HEK293 (cell line): Measurements from ENCODE around the gene BET1.

Experiments
- EGR2 ChIP-seq: fragments of 450-650 bp; formaldehyde crosslinking; IDR thresholded peaks from 2 replicates; pipeline ENCODE4 v1.5.1; 2016; ENCODE audit warnings: low read depth, missing biosample characterization, missing genetic modification characterization
- GLI2 ChIP-seq: fragments of 450-650 bp; formaldehyde crosslinking; IDR thresholded peaks from 2 replicates; pipeline ENCODE4; 2017; ENCODE audit warnings: missing biosample characterization, missing genetic modification characterization, low read depth, borderline replicate concordance
- GLIS1 ChIP-seq: fragments of 450-650 bp; formaldehyde crosslinking; IDR thresholded peaks from 2 replicates; pipeline ENCODE4 v1.5.1; 2016; ENCODE audit warnings: missing biosample characterization, missing genetic modification characterization
- PATZ1 ChIP-seq: fragments of 450-650 bp; formaldehyde crosslinking; IDR thresholded peaks from 2 replicates; pipeline ENCODE4 v1.5.1; 2016; ENCODE audit warnings: missing biosample characterization, missing genetic modification characterization
- SP7 ChIP-seq: fragments of 450-650 bp; formaldehyde crosslinking; IDR thresholded peaks from 2 replicates; pipeline ENCODE4 v1.5.1; 2016; ENCODE audit warnings: missing biosample characterization, missing genetic modification characterization
- ZBTB26 ChIP-seq: fragments of 450-650 bp; formaldehyde crosslinking; optimal IDR thresholded peaks from 2 replicates; pipeline ENCODE3; 2016; ENCODE audit warnings: missing biosample characterization, mild to moderate bottlenecking, missing genetic modification characterization
- ZBTB48 ChIP-seq: fragments of 450-650 bp; formaldehyde crosslinking; IDR thresholded peaks from 2 replicates; pipeline ENCODE4 v1.5.1; 2016; ENCODE audit warnings: missing biosample characterization, missing genetic modification characterization
- ZBTB8A ChIP-seq: fragments of 450-650 bp; formaldehyde crosslinking; IDR thresholded peaks from 2 replicates; pipeline ENCODE4 v1.5.1; 2016; ENCODE audit warnings: missing biosample characterization, missing genetic modification characterization
- ZEB2 ChIP-seq: fragments of 450-650 bp; formaldehyde crosslinking; IDR thresholded peaks from 2 replicates; pipeline ENCODE4 v1.5.1; 2016; ENCODE audit warnings: missing biosample characterization, missing genetic modification characterization
- ZFP37 ChIP-seq: fragments of 450-650 bp; formaldehyde crosslinking; IDR thresholded peaks from 2 replicates; pipeline ENCODE4 v1.5.1; 2016; ENCODE audit warnings: missing biosample characterization, missing genetic modification characterization
- ZNF2 ChIP-seq: fragments of 450-650 bp; formaldehyde crosslinking; IDR thresholded peaks from 2 replicates; pipeline ENCODE4 v1.5.1; 2016; ENCODE audit warnings: missing biosample characterization, missing genetic modification characterization
- ZNF214 ChIP-seq: fragments of 450-650 bp; formaldehyde crosslinking; IDR thresholded peaks from 2 replicates; pipeline ENCODE4 v1.5.1; 2017; ENCODE audit warnings: missing biosample characterization, mild to moderate bottlenecking, missing genetic modification characterization, borderline replicate concordance
- ZNF23 ChIP-seq: fragments of 450-650 bp; formaldehyde crosslinking; IDR thresholded peaks from 2 replicates; pipeline ENCODE4 v1.5.1; 2016; ENCODE audit warnings: missing biosample characterization, missing genetic modification characterization, borderline replicate concordance
- ZNF24 ChIP-seq: fragments of 450-650 bp; formaldehyde crosslinking; IDR thresholded peaks from 2 replicates; pipeline ENCODE4 v1.5.1; 2016; ENCODE audit warnings: missing biosample characterization, missing genetic modification characterization
- ZNF248 ChIP-seq: fragments of 450-650 bp; formaldehyde crosslinking; IDR thresholded peaks from 2 replicates; pipeline ENCODE4 v1.5.1; 2017; ENCODE audit warnings: missing biosample characterization, missing genetic modification characterization
- ZNF266 ChIP-seq: fragments of 450-650 bp; formaldehyde crosslinking; IDR thresholded peaks from 2 replicates; pipeline ENCODE4 v1.5.1; 2016; ENCODE audit warnings: missing biosample characterization, missing genetic modification characterization, low read depth
- ZNF292 ChIP-seq: fragments of 450-650 bp; formaldehyde crosslinking; IDR thresholded peaks from 2 replicates; pipeline ENCODE4 v1.5.1; 2016; ENCODE audit warnings: low read depth, missing biosample characterization, missing genetic modification characterization, borderline replicate concordance
- ZNF362 ChIP-seq: fragments of 450-650 bp; formaldehyde crosslinking; IDR thresholded peaks from 2 replicates; pipeline ENCODE4 v1.5.1; 2016; ENCODE audit warnings: missing biosample characterization, missing genetic modification characterization
- ZNF37A ChIP-seq: fragments of 450-650 bp; IDR thresholded peaks from 2 replicates; pipeline ENCODE4 v1.5.1; 2018; ENCODE audit warnings: missing biosample characterization, missing genetic modification characterization
- ZNF398 ChIP-seq: fragments of 450-650 bp; formaldehyde crosslinking; IDR thresholded peaks from 2 replicates; pipeline ENCODE4 v1.5.1; 2017; ENCODE audit warnings: missing biosample characterization, missing genetic modification characterization
- ZNF488 ChIP-seq: fragments of 450-650 bp; formaldehyde crosslinking; IDR thresholded peaks from 2 replicates; pipeline ENCODE4 v1.5.1; 2016; ENCODE audit warnings: missing biosample characterization, missing genetic modification characterization
- ZNF600 ChIP-seq: fragments of 450-650 bp; formaldehyde crosslinking; IDR thresholded peaks from 2 replicates; pipeline ENCODE4 v1.5.1; 2016; ENCODE audit warnings: missing biosample characterization, missing genetic modification characterization
- ZNF626 ChIP-seq: fragments of 450-650 bp; sonication (Bioruptor Pico); formaldehyde crosslinking; IDR thresholded peaks from 2 replicates; pipeline ENCODE4 v1.5.1; 2018; ENCODE audit warnings: missing biosample characterization, missing genetic modification characterization, inconsistent platforms
- ZNF629 ChIP-seq: fragments of 450-650 bp; formaldehyde crosslinking; IDR thresholded peaks from 2 replicates; pipeline ENCODE4 v1.5.1; 2017; ENCODE audit warnings: missing biosample characterization, missing genetic modification characterization
- ZNF639 ChIP-seq: fragments of 450-650 bp; formaldehyde crosslinking; IDR thresholded peaks from 2 replicates; pipeline ENCODE4 v1.5.1; 2016; ENCODE audit warnings: missing biosample characterization, missing genetic modification characterization
- ZNF670 ChIP-seq: fragments of 450-650 bp; formaldehyde crosslinking; IDR thresholded peaks from 2 replicates; pipeline ENCODE4 v1.5.1; 2016; ENCODE audit warnings: missing biosample characterization, missing genetic modification characterization, low read depth
- ZNF704 ChIP-seq: fragments of 450-650 bp; formaldehyde crosslinking; IDR thresholded peaks from 2 replicates; pipeline ENCODE4 v1.5.1; 2016; ENCODE audit warnings: missing biosample characterization, missing genetic modification characterization
- ZSCAN23 ChIP-seq: fragments of 450-650 bp; formaldehyde crosslinking; IDR thresholded peaks from 2 replicates; pipeline ENCODE4 v1.5.1; 2016; ENCODE audit warnings: missing biosample characterization, missing genetic modification characterization
- ZSCAN30 ChIP-seq: fragments of 450-650 bp; IDR thresholded peaks from 2 replicates; pipeline ENCODE4 v1.5.1; 2018; ENCODE audit warnings: missing biosample characterization, mild to moderate bottlenecking, missing genetic modification characterization, moderate library complexity

Gene BET1

GRCh38 chr7:94004024-94004951 lies at the start of gene BET1 (continued):
- TF ChIP-seq ZNF639 (tag by site-specific recombination) (peak; percentile 58; the same call in 1 of the 2 replicates), ZBTB26 (tag by site-specific recombination) (peak; percentile 30), ZNF24 (tag by site-specific recombination) (peak; percentile 53; the same call in 1 of the 2 replicates), EGR2 (tag by site-specific recombination) (no peak), ZBTB48 (tag by site-specific recombination) (peak; percentile 54; the same call in 1 of the 2 replicates), ZSCAN30 (tag by site-specific recombination) (no peak; the same call in 1 of the 2 replicates), ZNF670 (tag by site-specific recombination) (no peak), ZNF2 (tag by site-specific recombination) (no peak), ZNF626 (tag by site-specific recombination) (no peak), ZSCAN23 (no peak), ZNF248 (tag by site-specific recombination) (no peak), GLIS1 (tag by site-specific recombination) (no peak), ZNF398 (no peak), ZNF362 (tag by site-specific recombination) (no peak), ZBTB8A (tag by site-specific recombination) (peak; percentile 84), ZEB2 (tag by site-specific recombination) (0 out of 2 replicates have a peak, but pooled peaks have one; percentile 48), ZNF214 (tag by site-specific recombination) (no peak), GLI2 (tag by site-specific recombination) (no peak), ZNF704 (tag by site-specific recombination) (no peak), ZNF488 (tag by site-specific recombination) (no peak), ZFP37 (tag by site-specific recombination) (no peak), SP7 (tag by site-specific recombination) (peak; percentile 62), ZNF600 (tag by site-specific recombination) (peak; percentile 59), ZNF266 (no peak), ZNF629 (tag by site-specific recombination) (peak; percentile 87), ZNF292 (no peak), ZNF37A (tag by site-specific recombination) (no peak), PATZ1 (peak; percentile 66), ZNF23 (tag by site-specific recombination) (no peak)
